ENCODE data around the gene SAFB.
"Not testable (repeated sequence)": the region's sequence is repeated elsewhere in the genome, so short reads cannot be mapped to it uniquely, and the experiment has no call there.

Gene SAFB

DNA sequence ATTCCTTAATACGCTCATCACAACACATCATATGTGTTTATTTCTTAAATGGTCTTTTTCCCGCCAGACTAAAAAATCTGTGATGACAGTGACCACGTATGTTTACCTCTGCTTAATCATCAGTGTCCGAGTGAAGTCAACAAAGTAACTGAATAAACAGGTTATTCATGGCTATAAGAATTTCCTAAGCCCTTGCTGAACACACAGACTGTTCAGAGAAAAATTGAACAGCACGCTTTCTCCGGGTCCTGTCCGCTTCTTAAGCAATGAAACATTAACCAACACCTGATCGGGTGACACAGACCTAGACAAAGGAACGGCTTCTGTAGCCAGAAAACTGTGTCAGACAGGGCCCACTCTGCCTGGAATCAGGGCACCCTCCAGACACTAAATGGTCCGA lies 14.6 kb upstream of the SAFB start:
- H3K27me3 ChIP-seq (ENCODE audit: insufficient read depth, low read length): no peaks in the 10 kb centered on the region
- no peak overlapping the region for H3K9ac ChIP-seq (ENCODE audit: low read length)
- H2BK12ac ChIP-seq (ENCODE audit: low read length): no peak overlapping the region
- peaks cover 51 to 69% of the 10 kb centered on the region in 2 experiments for H3K36me3 ChIP-seq (ENCODE audit: control insufficient read depth in 1 of 2, insufficient read depth in 2 of 2, low read length in 2 of 2)
- DNase-seq: no peak
- H3K4me3 ChIP-seq (ENCODE audit: low read depth, low read length): no peak overlapping the region
- no peak overlapping the region for H3K23ac ChIP-seq (ENCODE audit: low read length)
- H3K9me3 ChIP-seq (ENCODE audit: insufficient read depth, low read depth, low read length): no peaks in the 10 kb centered on the region
- H3K14ac ChIP-seq (ENCODE audit: low read length): no peak overlapping the region
- H3K79me2 ChIP-seq (ENCODE audit: control insufficient read depth, insufficient read depth, low read length, poor library complexity): no peaks in the 10 kb centered on the region
- no peak overlapping the region for H3K27ac ChIP-seq (ENCODE audit: low read depth, low read length)
- H3K4me1 ChIP-seq (ENCODE audit: control insufficient read depth in 1 of 2, insufficient read depth in 2 of 2, low read length in 2 of 2): no peaks in the 10 kb centered on the region
- WGBS (ENCODE audit: extremely low coverage, insufficient coverage, insufficient read length): no CpG with 5 or more reads among the region's 10 CpGs
- no peak overlapping the region for H3K4ac ChIP-seq (ENCODE audit: low read depth, low read length)
- H2BK120ac ChIP-seq (ENCODE audit: insufficient read depth, low read length, poor library complexity): no peak overlapping the region
- no peak overlapping the region for H4K8ac ChIP-seq (ENCODE audit: low read depth, low read length)
- H2AFZ ChIP-seq (ENCODE audit: insufficient read depth, low read length, poor library complexity): no peak overlapping the region
- no peak overlapping the region for H3K4me2 ChIP-seq (ENCODE audit: low read length)
- H4K91ac ChIP-seq (ENCODE audit: low read depth, low read length): no peak overlapping the region
- H4K12ac ChIP-seq (ENCODE audit: low read depth, low read length): no peak overlapping the region
- H3K79me1 ChIP-seq (ENCODE audit: low read length): no peaks in the 10 kb centered on the region
- H2BK5ac ChIP-seq (ENCODE audit: low read depth, low read length, poor library complexity): no peak overlapping the region
- no peak overlapping the region for H3K18ac ChIP-seq (ENCODE audit: low read length)
- no peak overlapping the region for H2AK5ac ChIP-seq (ENCODE audit: low read length)

DNA sequence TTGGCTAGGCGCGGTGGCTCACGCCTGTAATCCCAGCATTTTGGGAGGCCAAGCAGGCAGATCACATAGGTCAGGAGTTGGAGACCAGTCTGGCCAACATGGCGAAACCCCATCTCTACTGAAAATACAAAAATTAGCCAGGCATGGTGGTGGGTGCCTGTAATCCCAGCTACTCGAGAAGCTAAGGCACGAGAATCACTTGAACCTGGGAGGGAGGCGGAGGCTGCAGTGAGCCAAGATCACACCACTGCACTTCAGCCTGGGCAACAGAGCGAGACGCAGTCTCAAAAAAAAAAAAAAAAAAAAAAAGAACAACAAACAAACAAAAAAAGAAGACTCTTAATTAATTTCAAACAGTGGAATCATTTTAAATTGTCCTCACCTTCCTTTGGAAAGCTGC lies 14.1 kb upstream of the SAFB start:
- H3K9me3 ChIP-seq (ENCODE audit: insufficient read depth, low read depth, low read length); H3K27ac ChIP-seq (ENCODE audit: low read depth, low read length); H3K79me1 ChIP-seq (ENCODE audit: low read length); H3K9ac ChIP-seq (ENCODE audit: low read length); H2BK5ac ChIP-seq (ENCODE audit: low read depth, low read length, poor library complexity); H3K14ac ChIP-seq (ENCODE audit: low read length); H2BK12ac ChIP-seq (ENCODE audit: low read length); H2AFZ ChIP-seq (ENCODE audit: insufficient read depth, low read length, poor library complexity); H2AK5ac ChIP-seq (ENCODE audit: low read length); H3K18ac ChIP-seq (ENCODE audit: low read length); H3K4ac ChIP-seq (ENCODE audit: low read depth, low read length); H4K91ac ChIP-seq (ENCODE audit: low read depth, low read length); H3K4me1 ChIP-seq (ENCODE audit: control insufficient read depth in 1 of 2, insufficient read depth in 2 of 2, low read length in 2 of 2); H3K23ac ChIP-seq (ENCODE audit: low read length); H3K27me3 ChIP-seq (ENCODE audit: insufficient read depth, low read length); H2BK120ac ChIP-seq (ENCODE audit: insufficient read depth, low read length, poor library complexity); DNase-seq; H3K79me2 ChIP-seq (ENCODE audit: control insufficient read depth, insufficient read depth, low read length, poor library complexity); H4K12ac ChIP-seq (ENCODE audit: low read depth, low read length); H4K8ac ChIP-seq (ENCODE audit: low read depth, low read length); H3K4me2 ChIP-seq (ENCODE audit: low read length); H3K4me3 ChIP-seq (ENCODE audit: low read depth, low read length): not testable (repeated sequence)
- WGBS (ENCODE audit: extremely low coverage, insufficient coverage, insufficient read length): no CpG with 5 or more reads among the region's 9 CpGs
- H3K36me3 ChIP-seq (ENCODE audit: control insufficient read depth in 1 of 2, insufficient read depth in 2 of 2, low read length in 2 of 2): peaks cover 52 to 70% of the 10 kb centered on the region in 2 experiments

DNA sequence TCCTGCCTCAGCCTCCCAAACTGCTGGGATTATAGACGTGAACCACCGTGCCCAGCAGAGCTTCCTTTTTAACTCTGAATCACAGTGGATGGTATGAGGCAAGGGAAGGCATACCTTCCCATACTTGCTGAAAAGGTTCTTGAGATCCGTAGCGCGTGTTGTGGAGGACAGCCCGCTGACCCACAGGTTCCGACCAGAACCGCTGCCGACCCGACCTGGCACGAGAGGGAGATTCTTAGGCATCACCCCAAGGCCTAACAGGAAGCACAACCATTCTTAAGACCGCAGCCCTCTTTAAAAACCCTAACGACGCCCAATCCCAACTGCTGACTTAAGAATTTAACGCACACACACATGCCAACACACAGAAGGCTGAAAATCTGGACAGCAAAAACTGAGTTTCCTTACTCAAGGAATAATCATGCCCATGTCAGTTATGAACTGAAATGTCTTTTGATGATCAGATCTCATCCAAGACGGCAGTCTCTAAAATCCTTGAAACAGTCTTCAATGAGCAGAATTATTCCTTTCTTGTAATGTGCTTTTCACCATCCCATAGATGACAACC lies 12.9 kb upstream of the SAFB start:
- no peak overlapping the region for H3K9ac ChIP-seq (ENCODE audit: low read length)
- H2AK5ac ChIP-seq (ENCODE audit: low read length): no peak overlapping the region
- H3K14ac ChIP-seq (ENCODE audit: low read length): no peak overlapping the region
- H3K79me2 ChIP-seq (ENCODE audit: control insufficient read depth, insufficient read depth, low read length, poor library complexity): no peaks in the 10 kb centered on the region
- no peak for DNase-seq
- H3K36me3 ChIP-seq (ENCODE audit: control insufficient read depth in 1 of 2, insufficient read depth in 2 of 2, low read length in 2 of 2): peaks cover 52 to 72% of the 10 kb centered on the region in 2 experiments
- H3K4ac ChIP-seq (ENCODE audit: low read depth, low read length): no peak overlapping the region
- no peaks in the 10 kb centered on the region for H3K4me1 ChIP-seq (ENCODE audit: control insufficient read depth in 1 of 2, insufficient read depth in 2 of 2, low read length in 2 of 2)
- no peak overlapping the region for H4K12ac ChIP-seq (ENCODE audit: low read depth, low read length)
- H3K4me3 ChIP-seq (ENCODE audit: low read depth, low read length): no peak overlapping the region
- no peak overlapping the region for H2AFZ ChIP-seq (ENCODE audit: insufficient read depth, low read length, poor library complexity)
- H3K18ac ChIP-seq (ENCODE audit: low read length): no peak overlapping the region
- no peaks in the 10 kb centered on the region for H3K9me3 ChIP-seq (ENCODE audit: insufficient read depth, low read depth, low read length)
- no peak overlapping the region for H3K4me2 ChIP-seq (ENCODE audit: low read length)
- no peak overlapping the region for H2BK5ac ChIP-seq (ENCODE audit: low read depth, low read length, poor library complexity)
- H3K79me1 ChIP-seq (ENCODE audit: low read length): no peaks in the 10 kb centered on the region
- H4K91ac ChIP-seq (ENCODE audit: low read depth, low read length): no peak overlapping the region
- no peaks in the 10 kb centered on the region for H3K27me3 ChIP-seq (ENCODE audit: insufficient read depth, low read length)
- H2BK120ac ChIP-seq (ENCODE audit: insufficient read depth, low read length, poor library complexity): no peak overlapping the region
- no peak overlapping the region for H3K23ac ChIP-seq (ENCODE audit: low read length)
- whole genome bisulfite sequencing (ENCODE audit: extremely low coverage, insufficient coverage, insufficient read length): no CpG with 5 or more reads among the region's 16 CpGs
- no peak overlapping the region for H2BK12ac ChIP-seq (ENCODE audit: low read length)
- no peak overlapping the region for H3K27ac ChIP-seq (ENCODE audit: low read depth, low read length)
- no peak overlapping the region for H4K8ac ChIP-seq (ENCODE audit: low read depth, low read length)

DNA sequence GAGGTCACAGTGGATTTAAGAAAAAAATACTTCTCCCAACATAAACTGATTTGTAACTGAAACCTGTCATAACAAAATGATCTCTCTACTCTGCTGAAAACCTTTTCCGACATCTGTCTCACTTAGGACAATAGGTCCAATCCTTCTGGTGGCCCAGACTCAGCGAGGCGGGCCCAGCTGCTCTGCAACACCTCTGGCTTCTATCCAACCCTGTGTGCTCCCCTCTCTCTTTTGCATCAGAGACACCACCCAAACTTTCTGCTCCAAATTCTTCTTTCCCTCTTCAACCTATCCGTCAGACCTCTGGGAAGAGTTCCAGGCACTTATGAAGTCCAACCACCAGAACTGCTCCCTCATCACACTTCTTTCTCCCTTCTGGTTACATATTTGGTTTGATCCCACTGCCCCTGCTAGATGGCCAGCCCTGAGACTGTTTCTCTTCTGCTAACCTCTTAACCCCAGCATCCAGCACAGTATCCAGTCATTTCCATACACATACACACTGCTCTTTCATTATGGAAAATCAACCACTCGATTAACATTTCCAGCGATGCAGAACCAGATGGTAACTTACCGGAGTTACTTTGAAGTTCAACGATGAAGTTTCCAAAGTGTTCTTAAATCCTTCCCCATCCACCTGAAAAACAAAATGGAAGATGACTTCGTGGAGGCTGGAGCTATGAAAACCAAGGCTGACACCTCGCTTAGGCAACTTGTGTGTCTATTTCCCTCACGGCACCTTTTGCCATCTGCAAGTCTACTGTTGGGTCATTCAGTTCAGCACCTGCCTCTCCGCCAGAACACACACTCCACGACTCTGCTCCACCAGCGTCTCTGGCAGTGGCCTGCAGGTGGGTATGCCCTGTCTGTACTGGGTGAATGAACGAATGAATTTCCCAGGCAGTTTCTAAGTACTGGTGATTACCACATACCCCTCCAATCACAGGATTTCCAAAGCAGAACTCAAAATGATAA lies 9.7 kb upstream of the SAFB start:
- H2BK5ac ChIP-seq (ENCODE audit: low read depth, low read length, poor library complexity): no peak overlapping the region
- H4K12ac ChIP-seq (ENCODE audit: low read depth, low read length): no peak overlapping the region

More for the DNA sequence above, 9.7 kb upstream of the SAFB start:
- Histone ChIP-seq H2BK120ac (ENCODE audit: insufficient read depth, low read length, poor library complexity) (no peak overlapping the region), H3K79me1 (ENCODE audit: low read length) (no peaks in the 10 kb centered on the region), H3K79me2 (ENCODE audit: control insufficient read depth, insufficient read depth, low read length, poor library complexity) (no peaks in the 10 kb centered on the region), H3K27me3 (ENCODE audit: insufficient read depth, low read length) (no peaks in the 10 kb centered on the region), H2AFZ (ENCODE audit: insufficient read depth, low read length, poor library complexity) (no peak overlapping the region), H4K8ac (ENCODE audit: low read depth, low read length) (no peak overlapping the region), H4K91ac (ENCODE audit: low read depth, low read length) (no peak overlapping the region), H3K4me2 (ENCODE audit: low read length) (no peak overlapping the region), H3K18ac (ENCODE audit: low read length) (no peak overlapping the region), H3K4ac (ENCODE audit: low read depth, low read length) (no peak overlapping the region), H3K9me3 (ENCODE audit: insufficient read depth, low read depth, low read length) (no peaks in the 10 kb centered on the region), H3K23ac (ENCODE audit: low read length) (no peak overlapping the region), H3K4me1 (ENCODE audit: control insufficient read depth in 1 of 2, insufficient read depth in 2 of 2, low read length in 2 of 2) (no peaks in the 10 kb centered on the region), H3K36me3 (ENCODE audit: control insufficient read depth in 1 of 2, insufficient read depth in 2 of 2, low read length in 2 of 2) (peaks cover 52 to 68% of the 10 kb centered on the region in 2 experiments), H2AK5ac (ENCODE audit: low read length) (no peak overlapping the region), H3K4me3 (ENCODE audit: low read depth, low read length) (no peak overlapping the region), H3K9ac (ENCODE audit: low read length) (no peak overlapping the region), H2BK12ac (ENCODE audit: low read length) (no peak overlapping the region), H3K14ac (ENCODE audit: low read length) (no peak overlapping the region), H3K27ac (ENCODE audit: low read depth, low read length) (no peak overlapping the region)
- DNase-seq: no peak
- no CpG with 5 or more reads among the region's 15 CpGs for WGBS (ENCODE audit: extremely low coverage, insufficient coverage, insufficient read length)

All from trophoblast cell (in vitro differentiated cells and primary cell).